H9 (cell line): ENCODE data around the gene NNT. TPM values are rescaled to one million over a fixed set of nuclear protein-coding genes. Genes with fewer than 3 reads are reported as not detected.

ENCODE experiments used
- DNase-seq: peaks from one replicate; pipeline ENCODE4 v3.0.0-alpha.2; 2017
- H2AFZ ChIP-seq: one replicate; pipeline ENCODE4 v1.6.1; 2013; ENCODE audit warnings: mild to moderate bottlenecking, low read length, control low read depth, moderate library complexity
- H2AK5ac ChIP-seq: 2 replicates; pipeline ENCODE4 v1.6.1; 2013; ENCODE audit warnings: low read length, control low read depth, mixed read lengths; ENCODE audit not compliant: insufficient read length
- H2BK120ac ChIP-seq: one replicate; pipeline ENCODE4 v1.6.1; 2013; ENCODE audit warnings: low read depth, mild to moderate bottlenecking, low read length, control low read depth, inconsistent platforms; ENCODE audit not compliant: poor library complexity, severe bottlenecking
- H2BK12ac ChIP-seq: 2 replicates; pipeline ENCODE4 v1.6.1; 2013; ENCODE audit warnings: low read length, control low read depth, mixed read lengths, low read depth; ENCODE audit not compliant: insufficient read length
- H2BK15ac ChIP-seq: 2 replicates; pipeline ENCODE4 v1.6.1; 2013; ENCODE audit warnings: low read depth, low read length, control low read depth
- H2BK20ac ChIP-seq: one replicate; pipeline ENCODE4 v1.6.1; 2013; ENCODE audit warnings: low read depth, mild to moderate bottlenecking, low read length, control low read depth, inconsistent platforms; ENCODE audit not compliant: poor library complexity, severe bottlenecking
- H2BK5ac ChIP-seq: 2 replicates; pipeline ENCODE4 v1.6.1; 2013; ENCODE audit warnings: low read length, control low read depth, mixed read lengths; ENCODE audit not compliant: insufficient read length
- H3K14ac ChIP-seq: 2 replicates; pipeline ENCODE4 v1.6.1; 2013; ENCODE audit warnings: low read length, control low read depth; ENCODE audit not compliant: insufficient read depth
- H3K18ac ChIP-seq: 2 replicates; pipeline ENCODE4 v1.6.1; 2013; ENCODE audit warnings: low read depth, mild to moderate bottlenecking, mixed read lengths, low read length, control low read depth; ENCODE audit not compliant: insufficient read length
- H3K23ac ChIP-seq: 2 replicates; pipeline ENCODE4 v1.6.1; 2013; ENCODE audit warnings: low read length, control low read depth, mixed read lengths, low read depth; ENCODE audit not compliant: insufficient read length
- H3K23me2 ChIP-seq: 2 replicates; pipeline ENCODE4 v1.6.1; 2013; ENCODE audit warnings: low read depth, mild to moderate bottlenecking, mixed read lengths, low read length, control low read depth; ENCODE audit not compliant: insufficient read length, poor library complexity, severe bottlenecking
- H3K27ac ChIP-seq: 2 replicates; pipeline ENCODE4 v1.5.1; 2013; ENCODE audit warnings: low read length, control low read depth, mixed read lengths, low read depth; ENCODE audit not compliant: insufficient read length
- H3K27me3 ChIP-seq: 2 replicates; pipeline ENCODE4 v1.6.1; 2013; ENCODE audit warnings: low read length, control low read depth, inconsistent platforms; ENCODE audit not compliant: insufficient read depth
- H3K4ac ChIP-seq: 2 replicates; pipeline ENCODE4 v1.6.1; 2013; ENCODE audit warnings: low read depth, mild to moderate bottlenecking, control low read depth, inconsistent platforms, low read length, moderate library complexity
- H3K4me1 ChIP-seq: 2 replicates; pipeline ENCODE4 v1.6.1; 2013; ENCODE audit warnings: low read length, control low read depth, inconsistent platforms; ENCODE audit not compliant: insufficient read depth
- H3K4me2 ChIP-seq: 2 replicates; pipeline ENCODE4 v1.6.1; 2013; ENCODE audit warnings: low read length, control low read depth, mixed read lengths; ENCODE audit not compliant: insufficient read length, insufficient read depth
- H3K56ac ChIP-seq: 2 replicates; pipeline ENCODE4 v1.6.1; 2013; ENCODE audit warnings: low read depth, mild to moderate bottlenecking, mixed read lengths, low read length, control low read depth; ENCODE audit not compliant: insufficient read length
- H3K79me1 ChIP-seq: 2 replicates; pipeline ENCODE4 v1.6.1; 2013; ENCODE audit warnings: low read depth, mild to moderate bottlenecking, moderate library complexity, low read length, control low read depth, inconsistent platforms; ENCODE audit not compliant: insufficient read depth, poor library complexity, severe bottlenecking
- H3K79me2 ChIP-seq: 2 replicates; pipeline ENCODE4 v1.6.1; 2013; ENCODE audit warnings: low read length, control low read depth, inconsistent platforms; ENCODE audit not compliant: insufficient read depth
- H3K9ac ChIP-seq: 2 replicates; pipeline ENCODE4 v1.6.1; 2013; ENCODE audit warnings: low read length, control low read depth, mixed read lengths; ENCODE audit not compliant: insufficient read length; ENCODE audit errors: extremely low read depth
- H3K9me3 ChIP-seq: one replicate; pipeline ENCODE4 v1.6.1; 2013; ENCODE audit warnings: low read depth, low read length, inconsistent platforms; ENCODE audit not compliant: control insufficient read depth
- H3T11ph ChIP-seq: one replicate; pipeline ENCODE4 v1.6.1; 2013; ENCODE audit warnings: mild to moderate bottlenecking, low read length, control low read depth, inconsistent platforms
- H4K20me1 ChIP-seq: one replicate; pipeline ENCODE4 v1.6.1; 2013; ENCODE audit not compliant: control insufficient read depth, insufficient read length, insufficient read depth
- H4K5ac ChIP-seq: 2 replicates; pipeline ENCODE4 v1.6.1; 2013; ENCODE audit warnings: low read depth, mild to moderate bottlenecking, mixed read lengths, low read length, control low read depth; ENCODE audit not compliant: insufficient read length
- H4K8ac ChIP-seq: replicated peaks from 2 replicates; pipeline ENCODE4 v1.6.1; 2013; ENCODE audit warnings: low read length, control low read depth, mixed read lengths, low read depth; ENCODE audit not compliant: insufficient read length
- H4K91ac ChIP-seq: 2 replicates; pipeline ENCODE4 v1.6.1; 2013; ENCODE audit warnings: low read depth, mild to moderate bottlenecking, moderate library complexity, mixed read lengths, low read length, control low read depth; ENCODE audit not compliant: insufficient read length
- H3K27ac Mint-ChIP-seq, 3 experiments: 2 replicates in 2 of 3; 3 replicates in 1 of 3; pipeline ENCODE4 v1.8.0; 2020 to 2021; ENCODE audit warnings: mixed read lengths in 3 of 3, mild to moderate bottlenecking in 1 of 3, moderate library complexity in 1 of 3
- H3K27me3 Mint-ChIP-seq: 2 replicates; pipeline ENCODE4 v1.8.0; 2021; ENCODE audit warnings: low read depth, mild to moderate bottlenecking, moderate library complexity, mixed read lengths
- H3K36me3 Mint-ChIP-seq, 3 experiments: 2 replicates in 2 of 3; 3 replicates in 1 of 3; pipeline ENCODE4 v1.8.0; 2020 to 2021; ENCODE audit warnings: low read depth in 3 of 3, mixed read lengths in 3 of 3; ENCODE audit not compliant: insufficient read depth in 1 of 3
- H3K4me1 Mint-ChIP-seq, 2 experiments: 2 replicates each; pipeline ENCODE4 v1.8.0; 2020; ENCODE audit warnings: mixed read lengths in 2 of 2
- H3K4me3 Mint-ChIP-seq, 2 experiments: 2 replicates in 1 of 2; 3 replicates in 1 of 2; pipeline ENCODE4 v1.8.0; 2020 to 2021; ENCODE audit warnings: mild to moderate bottlenecking in 2 of 2, mixed read lengths in 2 of 2, moderate library complexity in 1 of 2
- H3K9me3 Mint-ChIP-seq, 2 experiments: 2 replicates in 1 of 2; 3 replicates in 1 of 2; pipeline ENCODE4 v1.8.0; 2020; ENCODE audit warnings: mild to moderate bottlenecking in 2 of 2, mixed read lengths in 2 of 2, moderate library complexity in 1 of 2
- whole genome bisulfite sequencing: extraction: QIAGEN DNeasy Blood & Tissue Kit; methylation state at CpG from one replicate; pipeline ENCODE4 v1.1.7; 2013; ENCODE audit warnings: missing lambda C conversion rate, low lambda C conversion rate, mixed read lengths; ENCODE audit not compliant: insufficient read length; ENCODE audit errors: extremely low coverage; 5-methylcytosine and 5-hydroxymethylcytosine counted together
- total RNA-seq: library from RNA; stranded (reverse); gene quantifications from 2 replicates; pipeline ENCODE4 v1.2.1, GENCODE V29; 2021
- TF ChIP-seq, protein P1 (sequence below): fragments of 200-600 bp; sonication (generic); conservative IDR thresholded peaks from 3 replicates; pipeline ENCODE4 v1.8.0; 2021; ENCODE audit warnings: antibody characterized with exemption, mild to moderate bottlenecking

The NNT gene
- total RNA-seq, 1 experiment from 2014 or later = 27.6 TPM

- peaks cover 0 to 6% of the 10 kb centered on the region in 2 experiments; a peak in 2 of 4 replicates for H3K4me1 Mint-ChIP-seq
- Histone ChIP-seq H4K20me1 (no peaks in the 10 kb centered on the region), H4K91ac (no peak overlapping the region), H2BK12ac (no peak overlapping the region), H3K23me2 (no peaks in the 10 kb centered on the region), H4K5ac (no peak overlapping the region), H2BK15ac (no peak overlapping the region), H3K79me1 (no peaks in the 10 kb centered on the region), H4K8ac (no peak overlapping the region), H3K79me2 (no peaks in the 10 kb centered on the region), H3K56ac (no peak overlapping the region), H2BK20ac (no peak overlapping the region), H2BK5ac (no peak overlapping the region), H3K4ac (no peak overlapping the region), H3K23ac (no peak overlapping the region), H3K18ac (no peak overlapping the region), H3K27me3 (no peaks in the 10 kb centered on the region), H3K14ac (no peak overlapping the region), H3K4me1 (no peaks in the 10 kb centered on the region), H3T11ph (no peak overlapping the region), H2AK5ac (no peak overlapping the region), H2AFZ (no peak overlapping the region), H3K4me2 (no peak overlapping the region), H3K9ac (no peak overlapping the region), H3K27ac (no peak overlapping the region), H3K9me3 (no peaks in the 10 kb centered on the region), H2BK120ac (no peak overlapping the region)
- no peak for DNase-seq
- no peak overlapping the region for H3K4me3 Mint-ChIP-seq
- TF ChIP-seq, protein P1, sequence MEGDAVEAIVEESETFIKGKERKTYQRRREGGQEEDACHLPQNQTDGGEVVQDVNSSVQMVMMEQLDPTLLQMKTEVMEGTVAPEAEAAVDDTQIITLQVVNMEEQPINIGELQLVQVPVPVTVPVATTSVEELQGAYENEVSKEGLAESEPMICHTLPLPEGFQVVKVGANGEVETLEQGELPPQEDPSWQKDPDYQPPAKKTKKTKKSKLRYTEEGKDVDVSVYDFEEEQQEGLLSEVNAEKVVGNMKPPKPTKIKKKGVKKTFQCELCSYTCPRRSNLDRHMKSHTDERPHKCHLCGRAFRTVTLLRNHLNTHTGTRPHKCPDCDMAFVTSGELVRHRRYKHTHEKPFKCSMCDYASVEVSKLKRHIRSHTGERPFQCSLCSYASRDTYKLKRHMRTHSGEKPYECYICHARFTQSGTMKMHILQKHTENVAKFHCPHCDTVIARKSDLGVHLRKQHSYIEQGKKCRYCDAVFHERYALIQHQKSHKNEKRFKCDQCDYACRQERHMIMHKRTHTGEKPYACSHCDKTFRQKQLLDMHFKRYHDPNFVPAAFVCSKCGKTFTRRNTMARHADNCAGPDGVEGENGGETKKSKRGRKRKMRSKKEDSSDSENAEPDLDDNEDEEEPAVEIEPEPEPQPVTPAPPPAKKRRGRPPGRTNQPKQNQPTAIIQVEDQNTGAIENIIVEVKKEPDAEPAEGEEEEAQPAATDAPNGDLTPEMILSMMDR = no peak
- H3K36me3 Mint-ChIP-seq = peaks cover 3 to 11% (median 5%) of the 10 kb centered on the region in 3 experiments; a peak in 4 of 7 replicates
- peak overlapping the region in 1 of 3 experiments; percentile 17; a peak in 1 of 7 replicates for H3K27ac Mint-ChIP-seq
- no peaks in the 10 kb centered on the region for H3K9me3 Mint-ChIP-seq
- H3K27me3 Mint-ChIP-seq = no peaks in the 10 kb centered on the region
- WGBS = no CpG with 5 or more reads among the region's 3 CpGs
Observed at GRCh38 chr5:43623048-43623680, 20.2 kb downstream of the NNT start.
